Activated CD4-positive, alpha-beta T cell treated with anti-CD3 and anti-CD28 coated beads for 36 hours (primary cell): ENCODE measurements around the gene NPY2R. TPM values are rescaled to one million over a fixed set of nuclear protein-coding genes. Genes with fewer than 3 reads are reported as not detected.
A peak's percentile ranks its signal among the peaks of the same experiment; 100 is the strongest.

Experiments
- ATAC-seq: fragments of 200-7000 bp; cut with Tn5 transposase; one replicate; pipeline ENCODE4 v1.10.0; 2021; ENCODE audit warnings: mild to moderate bottlenecking, moderate library complexity
- CTCF ChIA-PET: fragments of 350-600 bp; sonication (Branson Sonifier 250); formaldehyde crosslinking; loops from one replicate; lab custom pipeline; 2021; ENCODE audit warnings: antibody characterized with exemption; lab: Charles Lee
- POLR2A ChIA-PET: fragments of 350-600 bp; sonication (Branson Sonifier 250); formaldehyde crosslinking; loops from one replicate; lab custom pipeline; 2021; ENCODE audit warnings: antibody characterized with exemption, inconsistent platforms; lab: Charles Lee
- DNase-seq: peaks from one replicate; pipeline ENCODE4 v3.0.0-alpha.2; 2020
- H3K27ac Mint-ChIP-seq: one replicate; pipeline ENCODE4 v1.8.0; 2021; ENCODE audit warnings: mixed read lengths
- H3K27me3 Mint-ChIP-seq: one replicate; pipeline ENCODE4 v1.8.0; 2021; ENCODE audit warnings: mixed read lengths
- H3K36me3 Mint-ChIP-seq: one replicate; pipeline ENCODE4 v1.8.0; 2021; ENCODE audit warnings: low read depth, mixed read lengths
- H3K4me1 Mint-ChIP-seq: one replicate; pipeline ENCODE4 v1.8.0; 2021; ENCODE audit warnings: mixed read lengths
- H3K4me3 Mint-ChIP-seq: one replicate; pipeline ENCODE4 v1.8.0; 2021; ENCODE audit warnings: mild to moderate bottlenecking, moderate library complexity, mixed read lengths
- H3K9me3 Mint-ChIP-seq: one replicate; pipeline ENCODE4 v1.8.0; 2021; ENCODE audit warnings: low read depth, mixed read lengths
- intact Hi-C, 2 experiments: fragments of 100-400 bp; cut with DNase I in 1 of 2; cut with micrococcal nuclease in 1 of 2; formaldehyde crosslinking; loops; one replicate each; pipeline versions ENCODE4 v1.14.2 to v1.15.1; 2022 to 2024; cut with DNase I, micrococcal nuclease
- total RNA-seq, 2 experiments: library from RNA; stranded (reverse); gene quantifications; one replicate each; pipeline ENCODE4 v1.2.3, GENCODE V29; 2021

Gene NPY2R
- total RNA-seq, 2 experiments from 2014 or later: not detected

GRCh38 chr4:155220025-155220424, 11.6 kb downstream of the NPY2R start:
- POLR2A ChIA-PET: no interaction called here
- no peaks in the 10 kb centered on the region for H3K9me3 Mint-ChIP-seq
- no peak overlapping the region for H3K4me3 Mint-ChIP-seq
- intact Hi-C loops: no loop called here
- H3K4me1 Mint-ChIP-seq: no peaks in the 10 kb centered on the region
- H3K36me3 Mint-ChIP-seq: no peaks in the 10 kb centered on the region
- CTCF ChIA-PET: no interaction called here
- H3K27me3 Mint-ChIP-seq: peaks cover 3% of the 10 kb centered on the region
- H3K27ac Mint-ChIP-seq: no peak overlapping the region
- ATAC-seq: no peak
- DNase-seq: no peak

DNA sequence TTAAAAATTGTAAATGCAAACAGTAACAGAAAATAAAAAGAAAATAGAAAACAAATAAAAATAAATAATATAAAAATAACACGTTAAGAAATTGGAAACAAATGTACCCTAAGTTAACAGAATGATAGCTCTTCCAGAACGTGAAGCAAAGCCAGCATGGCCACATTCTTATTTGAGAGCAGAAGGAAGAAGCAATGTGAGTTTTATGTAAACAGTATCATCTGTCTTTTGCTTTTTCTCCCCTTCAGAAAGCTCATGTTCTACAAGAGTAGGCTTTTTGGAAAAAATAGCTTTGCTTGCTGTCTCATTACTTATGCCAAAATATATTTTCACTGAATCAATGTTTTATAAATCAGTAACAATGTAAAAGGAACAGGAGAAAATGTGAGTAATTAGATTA, 18.7 kb downstream of the NPY2R start:
- ATAC-seq (no peak), DNase-seq (no peak)
- ChIA-PET CTCF (no interaction called here), POLR2A (no interaction called here)
- no peak overlapping the region for H3K4me3 Mint-ChIP-seq
- intact Hi-C loops: no loop called here
- no peaks in the 10 kb centered on the region for H3K9me3 Mint-ChIP-seq
- no peaks in the 10 kb centered on the region for H3K27me3 Mint-ChIP-seq
- H3K27ac Mint-ChIP-seq: no peak overlapping the region
- H3K4me1 Mint-ChIP-seq: no peaks in the 10 kb centered on the region
- H3K36me3 Mint-ChIP-seq: no peaks in the 10 kb centered on the region

DNA sequence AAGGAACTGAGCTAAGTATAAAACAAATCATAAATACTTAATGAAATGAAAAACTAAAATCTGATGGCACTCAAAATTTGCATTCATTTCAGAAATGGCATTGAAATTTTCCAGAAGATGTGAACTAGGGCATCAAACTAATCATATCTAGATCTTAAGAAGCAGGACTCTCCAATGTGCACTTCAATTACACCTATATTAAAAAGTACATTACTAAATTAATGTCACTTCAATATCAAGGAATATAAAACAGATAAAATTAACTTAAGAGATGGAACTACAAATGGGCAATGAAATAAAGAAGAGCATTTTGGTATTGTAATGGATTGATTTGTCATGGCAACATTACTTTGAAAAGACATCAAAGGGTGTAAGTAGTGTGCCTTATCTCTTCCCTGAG, 20.3 kb downstream of the NPY2R start:
- Mint-ChIP-seq H3K4me3 (no peak overlapping the region), H3K36me3 (no peaks in the 10 kb centered on the region), H3K27ac (no peak overlapping the region), H3K4me1 (no peaks in the 10 kb centered on the region), H3K9me3 (no peaks in the 10 kb centered on the region), H3K27me3 (no peaks in the 10 kb centered on the region)
- CTCF ChIA-PET: interaction anchor here (0.6 kb wide), 1 partner anchor 581 kb away, joined by 4 read pairs; no protein-coding TSS in a partner anchor
- POLR2A ChIA-PET: no interaction called here
- no peak for ATAC-seq
- intact Hi-C loops: no loop called here
- DNase-seq: no peak

- intact Hi-C loops: no loop called here
- DNase-seq: no peak
- Mint-ChIP-seq H3K9me3 (no peaks in the 10 kb centered on the region), H3K4me1 (no peaks in the 10 kb centered on the region), H3K27ac (no peak overlapping the region), H3K4me3 (no peak overlapping the region), H3K27me3 (no peaks in the 10 kb centered on the region), H3K36me3 (no peaks in the 10 kb centered on the region)
- ATAC-seq: no peak
- ChIA-PET POLR2A (no interaction called here), CTCF (interaction anchor here (0.6 kb wide), 1 partner anchor 608 kb away, joined by 3 read pairs; no protein-coding TSS in a partner anchor)
These were observed 24.0 kb downstream of the NPY2R start for GRCh38 chr4:155232432-155232831.

DNA sequence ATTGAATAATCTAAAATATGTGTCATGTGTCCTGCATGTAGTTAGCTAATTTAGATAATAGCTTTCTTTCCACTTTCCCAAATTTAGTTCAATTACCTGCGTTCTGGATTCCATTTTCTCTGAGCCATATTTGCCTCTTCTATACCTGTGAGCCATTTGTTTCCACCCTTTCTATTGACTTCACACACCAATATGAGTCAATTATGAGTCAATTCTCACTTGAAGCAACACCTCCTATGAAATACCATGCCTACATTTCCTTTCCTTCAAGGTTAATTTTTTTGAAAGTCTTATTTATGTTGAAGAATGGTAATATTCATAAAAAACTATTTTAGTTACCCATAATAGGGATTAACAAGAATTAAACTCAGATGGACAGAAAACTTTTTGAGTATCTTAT, 25.8 kb downstream of the NPY2R start:
- Mint-ChIP-seq H3K36me3 (no peaks in the 10 kb centered on the region), H3K9me3 (peaks cover 2% of the 10 kb centered on the region), H3K4me3 (no peak overlapping the region), H3K27me3 (no peaks in the 10 kb centered on the region), H3K27ac (no peak overlapping the region), H3K4me1 (no peaks in the 10 kb centered on the region)
- ChIA-PET POLR2A (no interaction called here), CTCF (no interaction called here)
- peak; percentile 44 for ATAC-seq
- DNase-seq: no peak
- intact Hi-C loops: no loop called here

- ChIA-PET POLR2A (no interaction called here), CTCF (no interaction called here)
- H3K4me3 Mint-ChIP-seq: no peak overlapping the region
- no peaks in the 10 kb centered on the region for H3K36me3 Mint-ChIP-seq
- no peaks in the 10 kb centered on the region for H3K4me1 Mint-ChIP-seq
- no peaks in the 10 kb centered on the region for H3K27me3 Mint-ChIP-seq
- no peak overlapping the region for H3K27ac Mint-ChIP-seq
- ATAC-seq (no peak), DNase-seq (no peak)
- H3K9me3 Mint-ChIP-seq: peaks cover 2% of the 10 kb centered on the region
- intact Hi-C loops: no loop called here
These were observed 29.1 kb downstream of the NPY2R start for GRCh38 chr4:155237567-155237966.

GRCh38 chr4:155241225-155241624, 32.8 kb downstream of the NPY2R start:
- CTCF ChIA-PET: no interaction called here
- DNase-seq (no peak), ATAC-seq (no peak)
- H3K36me3 Mint-ChIP-seq: no peaks in the 10 kb centered on the region
- peaks cover 2% of the 10 kb centered on the region for H3K9me3 Mint-ChIP-seq
- H3K27me3 Mint-ChIP-seq: peaks cover 3% of the 10 kb centered on the region
- no peak overlapping the region for H3K27ac Mint-ChIP-seq
- no peaks in the 10 kb centered on the region for H3K4me1 Mint-ChIP-seq
- POLR2A ChIA-PET: no interaction called here
- H3K4me3 Mint-ChIP-seq: no peak overlapping the region
- intact Hi-C loops: no loop called here

GRCh38 chr4:155241664-155242063, 33.2 kb downstream of the NPY2R start:
- H3K27me3 Mint-ChIP-seq: peaks cover 4% of the 10 kb centered on the region
- H3K4me1 Mint-ChIP-seq: no peaks in the 10 kb centered on the region
- ATAC-seq (no peak), DNase-seq (no peak)
- H3K4me3 Mint-ChIP-seq: no peak overlapping the region
- peaks cover 2% of the 10 kb centered on the region for H3K9me3 Mint-ChIP-seq
- H3K36me3 Mint-ChIP-seq: no peaks in the 10 kb centered on the region
- POLR2A ChIA-PET: no interaction called here
- no peak overlapping the region for H3K27ac Mint-ChIP-seq
- CTCF ChIA-PET: no interaction called here
- intact Hi-C loops: no loop called here

DNA sequence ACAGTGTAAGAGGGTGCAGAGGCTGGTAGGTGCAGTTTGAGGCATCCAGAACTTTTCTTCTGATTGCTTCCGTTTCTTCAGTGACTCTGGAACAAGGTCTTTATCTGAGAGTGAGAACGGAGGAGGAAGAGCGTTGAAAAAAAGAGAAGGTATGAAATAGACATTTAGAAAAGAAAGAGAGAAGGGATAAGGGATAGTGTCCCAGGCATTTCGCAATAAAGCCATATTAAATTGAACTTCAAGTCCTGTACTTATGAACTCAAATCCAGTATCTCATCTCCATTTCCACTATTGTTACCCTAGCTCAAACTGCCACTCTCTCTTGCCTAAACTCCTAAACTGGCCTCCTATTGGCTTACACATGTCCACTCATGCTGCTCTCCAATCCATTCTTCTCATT, 36.7 kb downstream of the NPY2R start:
- ATAC-seq (no peak), DNase-seq (no peak)
- H3K4me1 Mint-ChIP-seq: no peaks in the 10 kb centered on the region
- H3K9me3 Mint-ChIP-seq: no peaks in the 10 kb centered on the region
- ChIA-PET CTCF (no interaction called here), POLR2A (no interaction called here)
- no peak overlapping the region for H3K27ac Mint-ChIP-seq
- intact Hi-C loops: no loop called here
- H3K36me3 Mint-ChIP-seq: no peaks in the 10 kb centered on the region
- H3K27me3 Mint-ChIP-seq: peaks cover 6% of the 10 kb centered on the region
- no peak overlapping the region for H3K4me3 Mint-ChIP-seq

- no peaks in the 10 kb centered on the region for H3K4me1 Mint-ChIP-seq
- CTCF ChIA-PET: no interaction called here
- intact Hi-C loops: no loop called here
These were observed 39.8 kb downstream of the NPY2R start for GRCh38 chr4:155248002-155248896.

GRCh38 chr4:155249016-155249566, 40.7 kb downstream of the NPY2R start:
- CTCF ChIA-PET: no interaction called here
- Mint-ChIP-seq H3K27ac (no peak overlapping the region), H3K27me3 (peaks cover 3% of the 10 kb centered on the region), H3K9me3 (no peaks in the 10 kb centered on the region), H3K4me1 (no peaks in the 10 kb centered on the region), H3K4me3 (no peak overlapping the region), H3K36me3 (no peaks in the 10 kb centered on the region)
- intact Hi-C loops: no loop called here
- POLR2A ChIA-PET: no interaction called here
- DNase-seq: no peak
- ATAC-seq: no peak

More at GRCh38 chr4:155248002-155248896, 39.8 kb downstream of the NPY2R start:
- ATAC-seq: no peak
- Mint-ChIP-seq H3K27me3 (peaks cover 3% of the 10 kb centered on the region), H3K27ac (no peak overlapping the region), H3K9me3 (no peaks in the 10 kb centered on the region), H3K36me3 (no peaks in the 10 kb centered on the region), H3K4me3 (no peak overlapping the region)
- no peak for DNase-seq
- POLR2A ChIA-PET: no interaction called here

DNA sequence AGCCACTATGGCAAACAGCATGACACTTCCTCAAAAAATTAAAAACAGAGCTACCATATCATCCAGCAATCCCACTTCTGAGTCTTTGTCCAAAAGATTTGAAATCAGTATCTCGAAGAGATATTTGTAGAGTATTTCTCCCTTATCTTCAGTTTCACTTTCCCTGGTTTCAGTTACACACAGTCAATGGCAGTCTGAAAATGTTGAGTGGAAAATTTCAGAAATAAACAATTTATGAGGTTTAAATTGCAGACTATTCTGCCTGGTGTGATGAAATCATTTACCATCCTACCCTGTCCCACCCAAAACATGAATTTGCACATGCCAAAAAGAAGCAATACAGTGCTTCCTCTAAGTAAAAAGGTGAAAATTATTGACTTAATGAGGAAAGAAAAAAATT, 43.9 kb downstream of the NPY2R start:
- Mint-ChIP-seq H3K27me3 (no peaks in the 10 kb centered on the region), H3K36me3 (no peaks in the 10 kb centered on the region), H3K9me3 (no peaks in the 10 kb centered on the region), H3K4me1 (no peaks in the 10 kb centered on the region), H3K4me3 (no peak overlapping the region), H3K27ac (no peak overlapping the region)
- no peak for ATAC-seq
- ChIA-PET POLR2A (no interaction called here), CTCF (no interaction called here)
- intact Hi-C loops: no loop called here
- DNase-seq: no peak
